ENCODE results near the gene HMCN1.
A peak's percentile ranks its signal among the peaks of the same experiment; 100 is the strongest.
"Not testable (repeated sequence)": the region's sequence is repeated elsewhere in the genome, so short reads cannot be mapped to it uniquely, and the experiment has no call there.

HMCN1 gene

DNA sequence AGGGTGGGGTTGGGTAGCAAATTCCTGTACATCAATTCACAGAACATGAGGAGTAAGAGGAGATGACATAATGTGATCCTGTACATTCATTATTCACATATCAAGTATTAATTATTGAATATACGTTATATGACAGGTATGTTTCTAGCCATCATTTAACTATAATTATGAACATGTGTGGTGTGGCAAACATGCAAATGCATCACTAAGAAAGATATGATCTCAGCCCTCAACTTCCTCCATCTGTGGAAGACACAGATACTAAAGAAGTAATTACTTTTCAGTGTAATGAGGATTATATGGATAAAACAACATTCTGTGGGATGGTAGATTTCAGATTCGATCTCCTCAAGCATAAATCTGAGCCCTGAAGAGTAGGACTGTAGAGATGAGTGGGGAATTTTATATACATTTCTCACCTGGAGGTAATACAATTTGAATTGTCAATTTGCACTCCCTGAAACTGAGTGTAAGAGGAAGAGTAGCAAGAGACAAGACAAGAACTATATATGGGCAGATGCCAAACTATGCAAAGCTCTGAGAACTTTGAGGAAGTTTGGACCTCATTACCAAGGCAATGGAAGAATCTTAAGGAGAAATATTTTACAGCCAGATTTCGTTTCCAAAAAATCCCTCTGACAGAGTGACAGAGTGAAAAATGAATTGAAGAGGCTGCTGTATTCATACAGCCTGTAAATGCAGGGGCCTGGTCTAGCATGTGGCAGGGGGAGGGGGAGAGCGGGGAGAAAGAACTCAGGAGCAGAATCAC lies 365.3 kb downstream of the HMCN1 start:
- no peak for DNase-seq

- DNase-seq: no peak
Measured at GRCh38 chr1:186102107-186102506, 367.9 kb downstream of the HMCN1 start.

DNA sequence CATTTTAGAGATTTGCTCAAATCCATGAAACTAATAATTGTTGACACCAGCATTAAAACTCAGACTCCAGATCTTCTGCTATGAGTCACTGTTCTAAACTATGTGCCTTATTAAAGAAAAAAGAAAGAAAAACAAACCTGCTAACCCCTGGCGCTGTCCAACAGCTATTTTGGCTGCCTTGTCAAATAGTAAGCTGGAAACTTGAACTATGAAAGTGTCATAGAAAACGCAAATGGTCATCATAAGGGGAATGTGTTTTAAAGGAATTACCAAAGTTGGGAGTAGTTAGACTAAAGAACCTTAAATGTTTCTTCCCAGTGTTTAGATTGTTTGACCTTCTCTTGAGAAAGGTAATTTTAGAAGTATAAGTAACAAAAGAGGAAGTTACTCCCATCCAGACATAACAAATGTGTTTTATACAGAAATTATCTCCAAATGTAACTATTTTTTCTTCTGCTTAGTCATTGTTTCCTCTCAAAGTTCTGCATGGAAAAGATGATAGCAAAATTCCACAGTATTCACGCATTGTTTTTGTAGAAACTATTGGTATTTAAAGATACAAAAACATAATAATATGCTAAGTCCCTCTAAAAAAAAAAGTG lies 368.5 kb downstream of the HMCN1 start:
- DNase-seq: peak; percentile 83

DNA sequence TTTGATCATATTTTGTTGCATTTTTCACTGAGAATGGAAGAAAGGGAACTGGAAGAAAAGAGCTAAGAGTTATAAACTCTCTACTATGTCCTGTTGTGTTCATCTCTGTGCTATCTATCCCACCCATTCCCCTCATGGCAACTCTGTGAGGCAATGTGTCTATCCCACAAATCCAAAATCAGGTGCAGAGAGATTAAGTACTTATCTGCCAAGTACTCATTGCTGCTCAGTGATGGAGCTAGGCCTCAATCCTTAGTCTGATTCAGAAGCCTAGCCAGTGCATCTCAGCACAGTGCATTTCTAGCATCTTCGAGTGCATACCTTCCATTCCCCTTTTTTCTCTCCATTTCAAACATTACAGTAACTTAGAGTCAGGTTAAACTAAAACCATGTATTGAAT lies 370.3 kb downstream of the HMCN1 start:
- DNase-seq: no peak

- no peak for DNase-seq
Measured at GRCh38 chr1:186112280-186112679, 378.1 kb downstream of the HMCN1 start.

DNA sequence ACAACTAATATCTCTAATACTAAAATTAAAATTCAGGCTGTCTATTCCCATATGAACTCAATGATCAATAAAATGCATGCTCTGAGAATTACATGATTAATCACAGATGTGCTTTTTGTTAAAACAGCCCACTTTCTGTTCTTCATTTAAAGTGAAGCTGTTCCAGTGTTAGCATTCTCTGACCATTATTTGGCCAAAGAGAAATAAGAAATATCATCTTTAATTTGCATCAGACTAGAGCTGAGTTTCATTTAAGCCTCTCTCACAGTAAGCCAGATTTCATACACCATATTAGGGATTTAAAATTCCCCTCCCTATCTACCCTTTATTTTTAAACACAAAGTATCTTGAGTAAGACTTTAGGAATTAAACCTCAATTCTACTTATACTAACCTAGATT lies 379.3 kb downstream of the HMCN1 start:
- no peak for DNase-seq

- DNase-seq: no peak
Measured at GRCh38 chr1:186118724-186119123, 384.5 kb downstream of the HMCN1 start.

DNA sequence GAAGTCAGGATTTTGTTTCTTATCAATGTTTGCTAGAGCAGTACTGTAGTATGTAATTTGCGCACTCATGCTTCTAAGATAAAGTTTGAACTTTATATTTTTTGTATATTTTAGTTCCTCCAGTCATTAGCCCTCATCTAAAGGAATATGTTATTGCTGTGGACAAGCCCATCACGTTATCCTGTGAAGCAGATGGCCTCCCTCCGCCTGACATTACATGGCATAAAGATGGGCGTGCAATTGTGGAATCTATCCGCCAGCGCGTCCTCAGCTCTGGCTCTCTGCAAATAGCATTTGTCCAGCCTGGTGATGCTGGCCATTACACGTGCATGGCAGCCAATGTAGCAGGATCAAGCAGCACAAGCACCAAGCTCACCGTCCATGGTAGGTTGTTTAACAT lies 388.6 kb downstream of the HMCN1 start:
- DNase-seq: no peak

DNA sequence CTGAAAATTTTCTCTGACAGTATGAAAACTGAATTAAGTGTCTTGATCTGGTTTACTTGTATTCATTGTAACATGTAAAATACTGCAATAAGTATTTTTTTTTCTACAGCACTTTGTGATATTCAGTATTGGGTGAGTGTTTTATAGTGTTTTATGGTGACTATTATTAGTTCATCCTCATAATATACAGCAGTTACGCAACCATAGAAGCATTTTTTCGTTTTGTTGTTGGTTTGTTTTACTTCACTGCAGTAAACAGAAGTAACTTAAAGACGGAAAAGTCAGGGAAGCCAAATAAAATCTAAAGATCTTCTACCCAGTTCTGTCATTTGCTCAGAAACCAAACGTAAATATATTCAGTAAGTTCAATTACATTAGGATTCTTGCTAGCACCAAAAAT lies 390.8 kb downstream of the HMCN1 start:
- no peak for DNase-seq

DNA sequence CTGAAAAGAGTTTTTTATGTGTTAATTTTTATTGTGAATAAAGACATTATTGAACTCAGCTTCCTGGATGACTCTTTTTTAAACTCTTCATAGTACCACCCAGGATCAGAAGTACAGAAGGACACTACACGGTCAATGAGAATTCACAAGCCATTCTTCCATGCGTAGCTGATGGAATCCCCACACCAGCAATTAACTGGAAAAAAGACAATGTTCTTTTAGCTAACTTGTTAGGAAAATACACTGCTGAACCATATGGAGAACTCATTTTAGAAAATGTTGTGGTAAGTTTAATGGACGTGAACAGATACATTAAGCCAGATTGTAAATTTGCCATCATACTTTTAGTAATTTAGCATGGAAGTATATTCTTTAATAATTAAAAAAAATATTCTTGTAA lies 391.3 kb downstream of the HMCN1 start:
- DNase-seq: no peak

DNA sequence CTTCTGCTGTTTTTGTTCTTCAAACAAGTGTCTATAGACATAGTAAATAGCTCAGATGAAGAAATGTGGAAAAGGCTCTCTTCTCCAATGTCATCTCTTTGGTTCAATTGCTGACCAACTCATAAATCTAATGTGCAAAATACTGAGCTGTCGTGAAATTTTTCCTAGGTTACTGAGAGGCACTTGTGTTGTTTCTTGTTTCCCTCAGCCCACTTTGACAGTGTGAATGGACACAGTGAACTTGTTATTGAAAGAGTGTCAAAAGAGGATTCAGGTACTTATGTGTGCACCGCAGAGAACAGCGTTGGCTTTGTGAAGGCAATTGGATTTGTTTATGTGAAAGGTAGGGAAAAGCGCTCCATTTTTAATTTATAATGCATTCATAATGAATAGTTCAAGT lies 395.6 kb downstream of the HMCN1 start:
- DNase-seq: no peak

GRCh38 chr1:186139115-186139514 lies 404.9 kb downstream of the HMCN1 start:
- no peak for DNase-seq

DNA sequence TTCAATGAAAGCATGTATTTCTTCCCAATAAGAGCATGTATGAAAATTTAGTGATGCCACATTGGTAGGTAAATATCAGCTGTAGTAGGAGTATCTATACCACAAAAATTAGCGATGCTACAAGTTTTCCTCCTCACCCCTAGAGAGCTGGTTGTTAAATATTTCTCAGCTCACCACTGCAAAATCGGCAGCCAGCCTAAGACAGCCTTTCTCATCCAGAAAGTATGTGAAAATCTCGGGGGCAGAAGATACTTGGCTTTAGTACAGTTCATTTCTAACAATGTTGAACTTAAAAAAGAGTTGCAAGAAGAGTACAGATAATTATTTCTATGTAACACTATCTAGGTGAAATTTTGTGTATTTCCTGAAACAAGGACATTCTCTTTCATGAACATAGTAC lies 405.5 kb downstream of the HMCN1 start:
- peak; percentile 69 for DNase-seq

- DNase-seq: no peak
Measured at GRCh38 chr1:186142159-186142558, 408.0 kb downstream of the HMCN1 start.

DNA sequence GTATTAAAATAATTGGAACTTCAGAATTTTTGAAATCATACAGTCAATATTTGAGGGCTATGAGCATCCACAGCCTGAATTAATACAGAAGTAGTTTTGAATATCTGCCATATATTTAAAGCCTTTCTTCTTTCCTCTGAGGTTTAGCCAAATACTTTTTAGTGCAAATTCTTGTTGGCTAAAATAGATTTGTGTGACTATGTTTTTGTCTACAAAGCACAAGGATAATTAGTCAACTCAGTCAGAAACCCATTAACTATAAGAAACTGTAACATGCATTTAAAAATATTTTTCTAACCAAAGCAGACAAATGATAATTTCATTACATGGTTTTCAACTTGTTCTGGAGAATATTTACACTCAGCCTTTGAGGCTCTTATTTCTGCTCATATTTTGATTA lies 408.7 kb downstream of the HMCN1 start:
- DNase-seq: no peak

- no peak for DNase-seq
Measured at GRCh38 chr1:186143481-186143880, 409.3 kb downstream of the HMCN1 start.

DNA sequence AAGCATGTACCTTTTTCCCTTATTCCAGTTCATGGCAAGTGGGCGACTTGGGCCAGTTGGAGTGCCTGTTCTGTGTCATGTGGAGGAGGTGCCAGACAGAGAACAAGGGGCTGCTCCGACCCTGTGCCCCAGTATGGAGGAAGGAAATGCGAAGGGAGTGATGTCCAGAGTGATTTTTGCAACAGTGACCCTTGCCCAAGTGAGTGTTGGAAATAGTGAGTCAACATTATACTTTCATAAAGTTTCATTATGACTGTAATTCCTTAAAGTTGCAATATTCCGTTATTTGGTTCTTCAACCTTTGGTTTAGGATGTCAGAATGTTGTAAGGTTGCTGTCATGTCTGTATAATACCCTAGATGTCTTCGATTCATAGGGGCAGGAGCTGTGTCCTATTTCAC lies 410.3 kb downstream of the HMCN1 start:
- no peak for DNase-seq

DNA sequence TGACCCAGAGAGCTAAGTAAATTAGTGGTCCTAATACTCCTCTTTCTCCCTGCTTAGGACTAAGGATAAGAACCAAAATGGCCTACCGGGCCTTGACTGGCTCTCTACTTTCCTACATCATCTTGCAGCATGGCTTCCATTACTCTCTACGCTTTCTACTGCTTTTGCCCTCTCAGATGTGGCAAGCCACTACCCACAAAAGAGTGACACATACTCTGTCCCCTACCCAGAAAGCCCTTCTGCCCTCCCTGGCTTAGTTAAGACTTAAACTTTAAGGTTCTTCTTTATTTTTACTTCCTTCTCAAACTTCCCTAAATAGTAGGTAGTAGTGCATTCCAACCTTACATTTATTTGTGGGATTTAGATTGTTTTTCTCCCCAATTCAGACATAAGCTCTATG lies 412.8 kb downstream of the HMCN1 start:
- no peak for DNase-seq

GRCh38 chr1:186149591-186149990 lies 415.4 kb downstream of the HMCN1 start:
- DNase-seq: no peak

DNA sequence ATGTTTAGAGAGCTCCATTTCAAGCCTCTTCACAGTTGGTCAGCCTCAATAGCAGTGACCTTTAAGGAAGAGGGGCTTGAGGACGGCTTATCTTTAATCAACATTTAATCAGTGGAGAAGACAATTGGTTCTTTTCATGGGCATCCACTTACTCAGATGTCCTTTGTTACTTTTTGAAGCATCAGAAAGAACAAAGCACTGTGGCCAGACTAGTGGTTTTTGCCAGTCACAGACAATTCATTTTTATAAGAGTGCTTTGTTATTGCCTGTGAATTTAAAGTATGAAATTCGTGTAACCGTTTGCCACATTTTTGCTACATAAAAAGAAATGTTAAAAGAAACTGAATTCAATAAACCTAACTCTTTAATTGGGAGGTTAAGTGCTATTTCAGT lies 418.0 kb downstream of the HMCN1 start:
- no peak for DNase-seq

DNA sequence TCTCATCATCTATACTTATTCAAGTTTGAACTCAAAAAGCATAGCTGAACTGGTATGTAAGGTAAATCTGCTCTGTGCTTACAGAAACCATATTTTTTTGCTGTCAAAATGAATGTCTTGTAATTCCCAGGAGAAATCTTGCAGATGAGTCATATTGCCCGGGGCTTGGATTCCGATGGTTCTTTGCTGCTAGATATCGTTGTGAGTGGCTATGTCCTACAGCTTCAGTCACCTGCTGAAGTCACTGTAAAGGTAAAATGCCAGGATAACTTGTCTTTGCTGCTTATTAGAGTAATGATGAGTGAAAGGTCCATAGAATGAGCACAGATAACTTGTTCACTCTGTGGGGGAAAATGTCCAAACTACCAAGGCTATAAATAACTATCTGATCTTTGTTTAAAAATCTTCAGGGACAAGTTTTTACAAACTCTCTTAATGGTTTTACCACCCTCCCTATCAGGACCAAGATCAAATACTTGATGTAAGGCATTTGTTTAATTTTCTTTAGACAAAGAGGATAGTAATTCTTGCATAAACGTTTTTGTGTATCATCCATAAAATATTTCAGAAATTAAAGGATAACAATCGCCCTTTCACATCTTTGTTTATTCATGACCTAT lies 418.5 kb downstream of the HMCN1 start:
- DNase-seq: peak; percentile 93

GRCh38 chr1:186154651-186155050 lies 420.5 kb downstream of the HMCN1 start:
- peak; percentile 8 for DNase-seq

DNA sequence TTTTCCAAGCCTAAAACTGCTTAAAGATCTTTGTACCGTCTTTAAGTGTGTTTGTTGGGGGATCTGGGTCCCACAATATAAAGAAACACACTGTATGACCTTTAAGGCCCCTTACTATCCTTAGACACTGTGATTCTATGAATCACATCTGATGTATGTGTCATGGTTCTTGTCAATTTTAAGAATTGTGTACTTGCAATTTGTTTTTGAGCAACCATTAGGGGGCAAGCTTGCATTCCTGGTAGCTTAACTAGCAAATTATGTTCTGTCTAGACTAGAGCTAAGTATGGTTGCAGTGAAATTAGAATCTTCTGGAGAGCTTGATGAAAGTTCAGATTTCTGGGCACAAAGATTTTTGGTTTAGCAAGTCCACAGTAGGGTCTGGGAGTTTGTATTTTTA lies 421.4 kb downstream of the HMCN1 start:
- peak; percentile 71 for DNase-seq

DNA sequence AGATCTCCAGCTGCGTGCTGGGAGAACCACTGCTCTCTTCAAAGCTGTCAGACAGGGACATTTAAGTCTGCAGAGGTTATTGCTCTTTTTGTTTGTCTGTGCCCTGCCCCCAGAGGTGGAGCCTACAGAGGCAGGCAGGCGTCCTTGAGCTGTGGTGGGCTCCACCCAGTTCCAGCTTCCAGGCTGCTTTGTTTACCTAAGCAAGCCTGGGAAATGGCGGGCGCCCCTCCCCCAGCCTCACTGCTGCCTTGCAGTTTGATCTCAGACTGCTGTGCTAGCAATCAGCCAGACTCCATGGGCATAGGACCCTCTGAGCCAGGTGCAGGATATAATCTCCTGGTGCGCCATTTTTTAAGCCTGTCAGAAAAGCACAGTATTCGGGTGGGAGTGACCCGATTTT lies 428.7 kb downstream of the HMCN1 start:
- DNase-seq: not testable (repeated sequence)

DNA sequence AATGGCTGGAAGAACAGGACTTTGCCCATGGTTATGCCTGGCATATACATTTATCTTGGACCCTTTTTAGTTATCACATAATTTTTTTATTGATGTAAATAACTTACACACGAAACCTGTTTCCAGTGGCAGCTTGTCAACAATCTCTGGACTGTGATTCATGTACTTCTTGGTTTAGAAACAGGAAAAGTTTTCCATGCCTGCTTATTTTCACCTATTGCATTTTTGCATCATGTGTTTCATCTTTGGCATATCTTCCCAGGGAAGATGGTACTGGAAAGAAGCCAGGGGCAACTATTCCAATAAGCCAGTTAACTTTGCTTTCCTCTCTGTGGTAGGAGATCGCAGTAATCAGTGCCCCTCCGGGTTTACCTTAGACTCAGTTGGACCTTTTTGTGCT lies 430.6 kb downstream of the HMCN1 start:
- no peak for DNase-seq
